ENCODE results near the gene ARPC2.

The ARPC2 gene

GRCh38 chr2:218214116-218214515 is 2.9 kb upstream of the ARPC2 start:
- Histone ChIP-seq H3K27ac (no peak overlapping the region), H3K4me3 (no peak overlapping the region)

DNA sequence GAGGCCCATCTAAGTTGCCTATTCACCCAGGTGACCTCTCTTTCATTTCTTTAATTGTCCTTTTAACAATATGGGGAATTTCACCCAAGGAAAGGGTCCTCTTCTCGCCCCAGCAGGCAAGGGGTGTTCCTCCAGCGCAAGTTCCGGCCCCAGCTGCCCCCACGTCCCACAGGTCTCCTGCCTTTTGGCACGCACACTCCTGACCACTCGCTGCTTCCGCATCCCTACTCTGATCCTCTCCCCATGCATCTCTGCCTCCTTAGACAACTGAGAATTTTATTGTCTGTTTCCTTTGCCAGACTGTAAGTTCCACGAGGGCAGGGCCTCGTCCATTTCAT is 684 bp upstream of the ARPC2 start:
- Histone ChIP-seq H3K27ac (peak overlapping the region in 20 of 21 experiments; percentile 94 to 100 (median 99)), H3K4me3 (peak overlapping the region; percentile 68 to 99 (median 98))

- peak overlapping the region; percentile 94 to 100 (median 99) for H3K27ac ChIP-seq
- H3K4me3 ChIP-seq: peak overlapping the region; percentile 68 to 99 (median 98)
These were observed 625 bp downstream of the ARPC2 start for GRCh38 chr2:218217360-218218267.

DNA sequence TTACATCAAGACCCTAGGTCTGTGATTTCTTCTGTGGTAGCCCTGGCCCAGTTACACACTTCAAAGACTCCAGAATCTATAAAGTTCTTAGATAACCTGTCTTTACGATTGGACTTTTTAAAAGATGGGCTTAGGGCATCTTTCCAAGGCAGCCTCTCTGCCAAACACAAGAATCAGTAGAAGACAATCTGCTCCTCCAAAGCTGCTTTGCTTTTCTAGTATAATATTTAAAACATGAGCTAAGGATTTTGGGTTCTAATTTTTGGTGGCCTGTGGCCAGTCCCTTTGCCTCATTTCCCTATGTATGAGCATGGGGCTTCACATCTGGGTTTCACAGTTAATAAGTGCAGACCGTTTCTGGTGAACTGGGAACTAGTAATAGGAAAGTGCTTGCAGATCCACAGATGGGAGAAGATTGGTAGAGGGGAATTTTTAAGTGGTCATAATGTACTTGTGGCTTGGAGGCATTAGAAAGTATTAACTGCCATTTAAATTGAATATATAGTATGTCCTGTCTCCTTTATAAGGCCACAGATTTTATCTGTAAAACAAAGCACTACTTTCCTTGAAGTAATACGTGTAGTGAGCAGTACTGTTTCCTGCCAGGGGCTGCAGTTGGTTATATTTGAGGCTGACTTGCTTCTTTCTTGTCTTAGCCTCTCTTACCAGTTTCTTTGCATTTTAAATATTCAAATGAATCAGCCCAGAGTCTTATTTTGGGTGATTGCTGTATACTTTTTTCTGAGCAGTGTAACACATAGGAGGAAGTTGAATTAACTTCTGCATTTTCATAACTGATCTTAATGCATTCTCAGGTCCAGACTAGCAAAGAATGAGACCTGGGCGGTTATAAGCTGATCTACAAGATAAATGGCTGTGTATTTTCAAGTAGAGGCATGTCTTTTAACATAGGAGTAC is 1.5 kb downstream of the ARPC2 start:
- Histone ChIP-seq H3K27ac (peak overlapping the region; percentile 94 to 100 (median 99)), H3K4me3 (peak overlapping the region; percentile 68 to 99 (median 98))

DNA sequence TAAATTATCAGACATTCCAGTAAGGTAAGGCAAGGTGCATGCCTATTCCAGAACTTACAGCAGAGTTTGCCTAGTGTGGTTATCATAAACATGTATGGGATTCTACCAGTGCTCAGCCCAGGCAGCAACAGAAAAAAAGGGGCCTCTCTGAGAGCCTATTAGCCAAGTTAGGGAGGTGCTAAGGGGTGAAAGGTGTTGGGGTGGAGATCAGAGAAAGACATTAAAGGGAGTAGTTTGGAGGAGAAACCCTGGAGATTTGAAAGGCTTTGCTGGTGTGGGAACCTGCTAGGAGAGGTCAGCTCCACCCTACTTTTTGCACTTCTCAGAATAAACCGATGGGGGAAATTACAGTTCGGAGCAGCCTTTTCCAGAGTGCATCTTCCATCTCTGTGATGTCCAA is 2.9 kb downstream of the ARPC2 start:
- peak overlapping the region in 5 of 7 experiments; percentile 68 to 99 (median 98) for H3K4me3 ChIP-seq
- H3K27ac ChIP-seq: peak overlapping the region in 19 of 21 experiments; percentile 60 to 100 (median 99)

- H3K27ac ChIP-seq: peak overlapping the region in 4 of 21 experiments; percentile 23 to 100 (median 78)
- no peak overlapping the region for H3K4me3 ChIP-seq
These were observed 4.0 kb downstream of the ARPC2 start for GRCh38 chr2:218221000-218221399.

GRCh38 chr2:218223046-218223445 is 6.1 kb downstream of the ARPC2 start:
- Histone ChIP-seq H3K27ac (peak overlapping the region in 5 of 21 experiments; percentile 23 to 100 (median 32)), H3K4me3 (no peak overlapping the region)

DNA sequence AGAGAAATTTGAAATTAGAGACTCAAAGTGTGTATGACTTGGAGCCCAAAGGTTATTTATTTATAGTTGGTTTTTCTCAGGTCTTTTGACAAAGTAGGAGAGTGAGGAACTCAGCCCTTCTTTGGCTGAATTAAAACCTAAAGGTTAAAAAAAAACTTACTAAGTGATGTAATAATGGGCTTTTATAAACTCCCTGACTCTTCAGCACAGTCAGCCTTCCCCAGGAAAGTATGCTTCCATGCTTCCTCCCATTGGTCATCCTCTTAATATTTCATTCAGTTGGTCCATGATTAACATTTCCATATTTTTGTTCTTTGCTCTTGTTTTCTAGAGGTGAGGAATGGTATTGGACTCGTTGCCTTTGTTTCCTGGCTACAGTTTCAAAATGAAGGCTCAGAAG is 7.2 kb downstream of the ARPC2 start:
- H3K4me3 ChIP-seq: no peak overlapping the region

DNA sequence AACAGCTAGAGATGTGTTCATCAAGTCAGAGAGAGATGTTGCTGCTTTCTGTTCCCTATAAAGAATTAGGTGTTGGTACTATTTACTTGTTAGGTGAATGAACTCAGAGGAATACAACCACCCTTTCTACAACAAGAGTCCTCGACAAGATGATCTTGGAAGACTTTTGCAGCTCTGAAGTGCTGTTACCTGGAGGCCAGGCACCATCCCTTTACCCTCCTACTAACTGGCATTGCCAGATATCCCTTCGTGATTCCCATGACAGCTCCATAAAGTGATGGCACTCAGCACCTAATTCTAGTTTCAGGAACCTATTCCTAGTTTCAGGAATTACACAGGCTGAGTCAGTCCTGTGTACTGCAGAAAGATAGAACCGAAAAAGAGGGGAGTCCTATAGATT is 9.9 kb downstream of the ARPC2 start:
- Histone ChIP-seq H3K4me3 (no peak overlapping the region), H3K27ac (no peak overlapping the region)

More for the DNA sequence above, 7.2 kb downstream of the ARPC2 start:
- H3K27ac ChIP-seq: no peak overlapping the region

DNA sequence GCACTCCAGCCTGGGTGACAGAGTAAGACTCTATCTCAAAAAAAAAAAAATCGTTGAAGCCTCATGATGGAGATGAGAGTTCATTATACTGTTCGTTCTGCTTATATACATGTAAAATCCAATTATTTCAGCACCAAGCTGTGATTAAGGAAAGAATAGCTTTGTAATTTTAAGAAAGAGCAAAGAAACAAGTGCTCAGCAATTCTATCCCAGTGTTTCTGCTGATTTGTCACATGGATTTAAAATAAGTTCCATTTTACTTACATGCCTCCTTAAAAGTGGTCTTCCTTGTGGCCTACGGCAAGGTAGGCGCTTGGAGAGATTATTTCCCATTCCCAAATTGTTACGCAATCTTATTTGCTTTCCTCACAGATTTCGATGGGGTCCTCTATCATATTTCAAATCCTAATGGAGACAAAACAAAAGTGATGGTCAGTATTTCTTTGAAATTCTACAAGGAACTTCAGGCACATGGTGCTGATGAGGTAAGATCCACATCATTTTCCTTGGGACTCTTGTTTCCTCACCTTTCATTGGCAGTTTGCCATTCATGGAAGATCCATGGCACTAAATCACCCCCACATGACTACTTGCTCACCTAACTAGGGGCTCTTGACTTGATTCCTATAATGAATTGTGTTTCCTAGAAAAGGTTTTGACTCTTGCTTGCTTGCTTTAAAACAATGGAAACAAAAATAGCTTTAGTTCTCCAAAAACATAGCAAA is 11.5 kb downstream of the ARPC2 start:
- H3K27ac ChIP-seq: peak overlapping the region in 15 of 21 experiments; percentile 2 to 75 (median 46)
- H3K4me3 ChIP-seq: no peak overlapping the region

- H3K27ac ChIP-seq: peak overlapping the region in 14 of 21 experiments; percentile 9 to 75 (median 48)
- no peak overlapping the region for H3K4me3 ChIP-seq
These were observed 12.2 kb downstream of the ARPC2 start for GRCh38 chr2:218229239-218229638.

- Histone ChIP-seq H3K27ac (peak overlapping the region in 9 of 21 experiments; percentile 12 to 73 (median 51)), H3K4me3 (no peak overlapping the region)
These were observed 12.9 kb downstream of the ARPC2 start for GRCh38 chr2:218229851-218230250.

DNA sequence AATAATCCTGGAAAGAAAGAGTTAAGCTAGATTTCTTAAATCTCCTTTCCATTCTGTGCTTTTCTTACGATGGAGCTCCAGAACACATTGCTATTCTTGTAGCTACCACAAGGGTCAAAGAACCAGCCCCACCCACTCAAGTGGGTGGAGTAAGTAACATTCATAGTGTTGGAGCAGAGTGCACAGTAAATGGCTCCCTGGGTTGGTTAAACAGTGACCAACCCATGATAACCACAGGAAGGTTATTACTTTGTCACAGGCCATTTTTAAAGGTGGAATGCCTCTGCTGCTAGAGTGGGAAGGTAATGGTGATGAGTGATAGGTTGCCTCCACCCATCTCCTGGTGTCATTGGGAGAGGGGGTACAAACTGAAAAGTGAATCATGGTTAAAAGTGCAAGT is 13.9 kb downstream of the ARPC2 start:
- no peak overlapping the region for H3K4me3 ChIP-seq
- peak overlapping the region in 3 of 21 experiments; percentile 9 to 69 (median 35) for H3K27ac ChIP-seq

DNA sequence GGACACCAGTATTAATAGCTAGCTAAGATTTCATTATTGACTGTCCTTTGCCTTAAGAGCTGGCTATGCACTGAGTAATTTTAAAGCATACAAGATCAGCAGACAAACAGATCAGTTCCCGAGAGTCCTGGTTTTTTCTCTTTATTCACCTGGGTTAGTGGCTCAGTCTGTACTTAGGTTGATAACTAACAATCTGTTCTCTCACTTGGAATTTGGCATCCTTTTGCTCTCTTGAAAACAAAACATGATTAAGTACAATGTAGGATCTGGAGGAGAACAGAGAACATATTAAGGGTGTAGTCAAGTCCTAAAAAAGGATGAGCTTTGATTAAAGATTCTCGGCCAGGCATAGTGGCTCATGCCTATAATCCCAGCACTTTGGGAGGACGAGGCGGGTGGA is 16.6 kb downstream of the ARPC2 start:
- Histone ChIP-seq H3K27ac (no peak overlapping the region), H3K4me3 (no peak overlapping the region)

GRCh38 chr2:218234521-218234920 is 17.5 kb downstream of the ARPC2 start:
- H3K4me3 ChIP-seq: no peak overlapping the region
- H3K27ac ChIP-seq: peak overlapping the region in 1 of 21 experiments; percentile 42

DNA sequence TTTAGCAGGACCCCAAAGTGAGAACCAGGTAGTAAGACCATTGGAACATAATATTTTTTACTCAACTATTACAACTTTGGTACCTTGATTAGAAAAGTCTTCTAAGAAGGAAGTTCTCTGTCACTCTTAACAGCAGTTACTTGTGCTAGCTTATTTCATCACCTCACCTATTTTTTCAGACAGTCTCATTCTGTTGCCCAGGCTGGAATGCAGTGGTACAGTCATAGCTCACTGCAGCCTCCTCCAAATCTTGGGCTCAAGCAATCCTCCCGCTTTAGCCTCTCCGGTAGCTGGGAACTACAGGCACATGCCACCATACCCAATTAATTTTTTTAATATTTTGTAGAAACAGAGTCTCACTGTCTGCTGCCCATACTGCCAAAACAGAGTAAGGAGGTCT is 18.0 kb downstream of the ARPC2 start:
- peak overlapping the region in 1 of 21 experiments; percentile 42 for H3K27ac ChIP-seq
- H3K4me3 ChIP-seq: no peak overlapping the region

DNA sequence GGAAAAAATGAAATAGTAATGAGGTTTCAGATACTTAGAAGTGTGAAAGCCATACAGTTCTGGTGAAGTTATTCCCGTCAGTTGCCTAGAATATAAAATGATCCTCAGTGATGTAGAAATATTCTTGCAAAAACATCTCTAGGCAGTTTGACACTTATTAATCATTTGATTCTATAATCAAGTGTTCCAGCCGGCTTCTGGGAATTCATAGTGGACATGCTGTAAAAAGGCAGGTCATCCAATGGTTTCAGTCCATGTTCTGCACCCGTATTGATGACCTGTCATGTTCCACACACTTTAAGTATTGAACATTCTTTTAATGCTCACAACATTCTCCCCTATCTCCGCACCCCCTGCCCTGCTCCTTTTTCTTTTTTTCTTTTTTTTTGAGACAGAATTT is 19.8 kb downstream of the ARPC2 start:
- H3K4me3 ChIP-seq: no peak overlapping the region

GRCh38 chr2:218238887-218239286 is 21.9 kb downstream of the ARPC2 start:
- no peak overlapping the region for H3K4me3 ChIP-seq
- H3K27ac ChIP-seq: no peak overlapping the region

More for the DNA sequence above, 19.8 kb downstream of the ARPC2 start:
- H3K27ac ChIP-seq: no peak overlapping the region

DNA sequence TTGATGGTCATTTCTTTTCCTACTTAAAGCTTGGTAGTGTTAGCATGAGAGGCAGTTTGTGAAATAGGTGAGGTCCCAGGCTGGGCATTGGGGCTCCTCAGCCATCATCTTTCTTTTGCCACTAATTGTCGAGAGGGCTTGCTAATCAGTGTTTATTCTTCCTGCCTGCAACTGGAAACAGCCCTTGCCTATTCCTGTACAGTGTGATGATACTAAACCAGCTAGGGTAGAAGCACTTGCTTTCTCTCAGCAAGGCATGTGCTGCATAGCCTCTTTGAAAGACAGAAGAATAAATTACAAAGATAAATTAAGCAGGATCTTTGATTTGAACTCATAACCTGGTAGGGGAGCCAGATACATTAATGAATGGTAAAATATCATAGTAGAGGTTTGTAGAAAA is 27.2 kb downstream of the ARPC2 start:
- H3K27ac ChIP-seq: peak overlapping the region in 2 of 21 experiments; percentile 1 to 25

More for the DNA sequence above, 27.2 kb downstream of the ARPC2 start:
- H3K4me3 ChIP-seq: no peak overlapping the region

Measured in skin epidermis (tissue), 12 donors.